Fibroblast of villous mesenchyme (primary cell): ENCODE measurements around the gene MASP2. TPM values are rescaled to one million over a fixed set of nuclear protein-coding genes. Genes with fewer than 3 reads are reported as not detected.
"Not testable (repeated sequence)": the region's sequence is repeated elsewhere in the genome, so short reads cannot be mapped to it uniquely, and the experiment has no call there.

Experiments used
- DNase-seq: peaks from one replicate; pipeline ENCODE4 v3.0.0-alpha.2; 2010; ENCODE audit warnings: low read depth
- H3K4me3 ChIP-seq: 2 replicates; pipeline ENCODE4 v1.5.1; 2011; ENCODE audit warnings: low read depth, mild to moderate bottlenecking, low read length
- CTCF ChIP-seq: IDR thresholded peaks from 2 replicates; pipeline ENCODE4 v1.5.1; 2012; ENCODE audit warnings: low read depth, mild to moderate bottlenecking, low read length; ENCODE audit not compliant: insufficient read depth
- total RNA-seq: library from RNA; depleted of rRNA; stranded (reverse); fragments of >200 nt; gene quantifications from 2 replicates; pipeline ENCODE4 v1.2.3, GENCODE V29; 2012

The MASP2 gene
- total RNA-seq, 1 donor, result not detected

DNA sequence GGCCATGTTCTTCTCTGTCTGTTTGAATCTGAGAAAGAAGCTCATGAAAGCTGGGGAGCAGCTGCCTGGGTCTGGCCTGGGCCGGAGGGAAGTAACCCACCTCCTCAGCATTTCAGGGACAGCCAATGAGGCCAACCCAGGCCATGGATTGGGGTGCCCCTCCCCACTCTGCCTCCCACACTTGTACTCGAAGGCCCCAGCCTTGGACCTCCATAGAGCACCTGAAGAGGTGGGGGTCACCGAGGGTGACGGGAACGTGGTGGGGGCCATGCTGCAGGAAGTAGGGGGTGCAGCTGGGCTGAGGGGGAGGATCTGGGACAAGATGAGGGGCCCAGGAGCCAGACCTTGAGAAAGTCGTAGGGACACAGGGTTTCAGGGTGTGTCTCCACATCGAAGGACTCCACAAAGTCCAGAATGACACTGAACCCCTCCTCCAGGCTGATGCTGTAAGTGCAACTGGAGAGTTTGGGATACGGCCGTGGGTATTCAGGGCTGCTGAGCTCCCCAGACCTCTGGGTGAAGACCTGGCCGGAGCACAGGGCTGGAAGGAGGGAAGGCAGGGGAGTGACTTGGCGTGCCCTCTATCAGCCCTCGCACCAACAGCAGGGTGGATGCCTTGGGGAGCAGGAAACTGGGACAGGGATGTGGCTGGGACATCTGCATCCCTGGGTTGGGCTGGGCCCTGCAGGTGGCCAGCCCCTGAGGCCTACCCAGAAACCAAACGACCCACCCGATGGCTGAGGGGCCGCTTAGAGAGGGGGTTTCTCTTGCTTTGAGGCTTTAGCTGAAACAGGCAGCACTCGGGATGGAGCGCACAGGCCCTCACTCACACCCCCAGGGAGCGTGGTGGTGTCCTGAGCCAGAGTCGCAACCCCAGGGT lies 3.8 kb downstream of the MASP2 start:
- DNase-seq, result no peak
- no peak for TF ChIP-seq CTCF
- no peak overlapping the region for H3K4me3 ChIP-seq

- TF ChIP-seq CTCF, result no peak
- H3K4me3 ChIP-seq, result no peak overlapping the region
- DNase-seq, result no peak
These were observed 5.0 kb downstream of the MASP2 start for GRCh38 chr1:11042065-11042464.

DNA sequence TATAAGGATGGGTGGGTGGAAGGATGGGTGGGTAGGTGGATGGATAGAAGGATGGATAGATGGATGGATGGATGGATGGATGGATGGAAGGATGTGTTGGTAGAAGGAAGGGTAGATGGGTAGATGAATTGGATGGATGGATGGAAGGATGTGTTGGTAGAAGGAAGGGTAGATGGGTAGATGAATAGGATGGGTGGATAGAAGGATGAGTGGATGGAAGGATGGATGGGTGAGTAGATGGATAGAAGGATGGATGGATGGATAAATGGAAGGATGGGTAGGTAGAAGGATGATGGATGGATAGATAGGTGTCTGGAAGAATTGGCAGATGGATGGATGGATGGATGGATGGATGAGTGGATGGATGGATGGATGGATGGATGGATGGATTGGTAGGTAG lies 6.0 kb downstream of the MASP2 start:
- H3K4me3 ChIP-seq, result no peak overlapping the region
- no peak for DNase-seq
- TF ChIP-seq CTCF, result no peak

- not testable (repeated sequence) for H3K4me3 ChIP-seq
These were observed 7.0 kb downstream of the MASP2 start for GRCh38 chr1:11040105-11040429.

GRCh38 chr1:11039351-11040104 lies 7.5 kb downstream of the MASP2 start:
- no peak for TF ChIP-seq CTCF
- H3K4me3 ChIP-seq, result no peak overlapping the region

More at GRCh38 chr1:11040105-11040429, 7.0 kb downstream of the MASP2 start:
- DNase-seq, result not testable (repeated sequence)

GRCh38 chr1:11037740-11038182 lies 9.3 kb downstream of the MASP2 start:
- TF ChIP-seq CTCF, result peak; percentile 98
- DNase-seq, result peak; percentile 86
- no peak overlapping the region for H3K4me3 ChIP-seq

More at GRCh38 chr1:11039351-11040104, 7.5 kb downstream of the MASP2 start:
- no peak for DNase-seq

GRCh38 chr1:11037019-11037739 lies 9.9 kb downstream of the MASP2 start:
- not testable (repeated sequence) for H3K4me3 ChIP-seq, DNase-seq
